Heart right ventricle (tissue), 16 donors: Measurements from ENCODE around the gene KRT82. TPM values are rescaled to one million over a fixed set of nuclear protein-coding genes. Genes with fewer than 3 reads are reported as not detected.

Experiments used
- ATAC-seq, 8 donors: fragments of 200-7000 bp; cut with Tn5 transposase; one replicate each; pipeline ENCODE4 v1.9.1; 2020; ENCODE audit warnings: mild to moderate bottlenecking in 8 of 8, moderate library complexity in 8 of 8, moderate number of reproducible peaks in 1 of 8
- DNase-seq, 2 donors: peaks; one replicate each; pipeline ENCODE4 v3.0.0-alpha.2; 2020
- H3K27ac ChIP-seq, 10 donors: fragments of 200-600 bp; sonication (generic) in 2 of 10; one replicate each; pipeline versions ENCODE4 v1.5.0 to v1.8.0; 2020 to 2022; ENCODE audit warnings: mild to moderate bottlenecking in 3 of 10
- H3K27me3 ChIP-seq, 7 donors: fragments of 200-600 bp; one replicate each; pipeline ENCODE4 v1.8.0; 2021 to 2022; ENCODE audit warnings: mild to moderate bottlenecking in 2 of 7
- H3K36me3 ChIP-seq, 9 donors: fragments of 200-600 bp; sonication (generic) in 1 of 9; one replicate each; pipeline versions ENCODE4 v1.5.0 to v1.8.0; 2020 to 2022; ENCODE audit warnings: mild to moderate bottlenecking in 2 of 9
- H3K4me1 ChIP-seq, 9 donors: fragments of 200-600 bp; sonication (generic) in 1 of 9; one replicate each; pipeline versions ENCODE4 v1.5.0 to v1.8.0; 2020 to 2022; ENCODE audit warnings: mild to moderate bottlenecking in 4 of 9
- H3K4me3 ChIP-seq, 10 donors: fragments of 200-600 bp; sonication (generic) in 2 of 10; one replicate each; pipeline versions ENCODE4 v1.5.0 to v1.8.0; 2020 to 2022; ENCODE audit warnings: mild to moderate bottlenecking in 7 of 10, moderate library complexity in 2 of 10
- H3K9me3 ChIP-seq, 11 donors: fragments of 200-600 bp in 10 of 11; sonication (generic) in 2 of 11; one replicate each; pipeline versions ENCODE4 v1.5.0 to v1.8.0; 2013 to 2022; ENCODE audit warnings: mild to moderate bottlenecking in 2 of 11, control low read depth in 1 of 11, moderate library complexity in 1 of 11
- WGBS, 2 donors: extraction: QIAGEN DNeasy Blood & Tissue Kit; methylation state at CpG; one replicate each; pipeline ENCODE4 v1.1.7; 2013; ENCODE audit warnings: inconsistent platforms in 1 of 2; 5-methylcytosine and 5-hydroxymethylcytosine counted together
- intact Hi-C, 10 donors: fragments of 100-400 bp; cut with DNase I; formaldehyde crosslinking; loops; one replicate each; pipeline versions ENCODE4 v1.11.1 to v1.14.2; 2022
- polyA plus RNA-seq, 2 donors: library from polyadenylated mRNA; stranded (reverse); fragments of 200-250 nt; gene quantifications; one replicate each; pipeline ENCODE4 v1.2.3, GENCODE V29; 2013
- total RNA-seq, 10 donors: library from RNA; stranded (reverse); fragmentation: NEBNext Ultra II Directional in 3 of 10; extraction: Animal tissue kit (Norgen Biotek cat#: 25700) in 3 of 10; gene quantifications; one replicate each; pipeline versions ENCODE4 v1.2.1 to v1.2.4, GENCODE V29; 2021 to 2023
- TF ChIP-seq, protein P1 (sequence below), 9 donors: fragments of 200-600 bp; sonication (generic) in 2 of 9; IDR thresholded peaks; one replicate each; pipeline versions ENCODE4 v1.5.0 to v1.8.0; 2021 to 2022; ENCODE audit warnings: antibody characterized with exemption in 9 of 9, mild to moderate bottlenecking in 5 of 9, moderate library complexity in 1 of 9
- donor health status: Arrhythmogenic right ventricular cardiomyopathy.
- donor health status: ischemic (EF 13 %, LVEDD 7.1; RV severe dilation, severe dysfunction).
- donor health status: healthy with polysubstance abuse.
- donor health status: DM: no; HTN: yes; CAD: no.
- donor health status: DM: no; HTN: no; CAD: no.
- donor health status: ischemic (EF 25% LVEDD 6.9; RV normal size, moderate dysfunction).
- donor health status: ischemic (EF 25% LVEDD 5.7; RV mildly dilated, moderate dysfunction).
- donor health status: healthy.
- donor health status: DM: yes; HTN: yes; CAD: no.
- donor health status: Ischemic cardiomyopathy.
- donor health status: ischemic (EF 35%, LVEDD 5.7; RV mildly dilated, moderate dysfunction).
- donor health status: nonischemic (EF 11% LVEDD 7.7; RV severe dilation, severe dysfunction).
- donor health status: DM: yes; HTN: yes; CAD: no.
- donor health status: PGD.
- donor health status: ischemic (EF 29% LVEDD 5.4; RV normal size, mild dysfunction).
- donor health status: nonischemic (EF 23%, LVEDD 6.1; RV moderate dilation, normal function).

KRT82 gene
- total and polyA plus RNA-seq, 12 donors: not detected

DNA sequence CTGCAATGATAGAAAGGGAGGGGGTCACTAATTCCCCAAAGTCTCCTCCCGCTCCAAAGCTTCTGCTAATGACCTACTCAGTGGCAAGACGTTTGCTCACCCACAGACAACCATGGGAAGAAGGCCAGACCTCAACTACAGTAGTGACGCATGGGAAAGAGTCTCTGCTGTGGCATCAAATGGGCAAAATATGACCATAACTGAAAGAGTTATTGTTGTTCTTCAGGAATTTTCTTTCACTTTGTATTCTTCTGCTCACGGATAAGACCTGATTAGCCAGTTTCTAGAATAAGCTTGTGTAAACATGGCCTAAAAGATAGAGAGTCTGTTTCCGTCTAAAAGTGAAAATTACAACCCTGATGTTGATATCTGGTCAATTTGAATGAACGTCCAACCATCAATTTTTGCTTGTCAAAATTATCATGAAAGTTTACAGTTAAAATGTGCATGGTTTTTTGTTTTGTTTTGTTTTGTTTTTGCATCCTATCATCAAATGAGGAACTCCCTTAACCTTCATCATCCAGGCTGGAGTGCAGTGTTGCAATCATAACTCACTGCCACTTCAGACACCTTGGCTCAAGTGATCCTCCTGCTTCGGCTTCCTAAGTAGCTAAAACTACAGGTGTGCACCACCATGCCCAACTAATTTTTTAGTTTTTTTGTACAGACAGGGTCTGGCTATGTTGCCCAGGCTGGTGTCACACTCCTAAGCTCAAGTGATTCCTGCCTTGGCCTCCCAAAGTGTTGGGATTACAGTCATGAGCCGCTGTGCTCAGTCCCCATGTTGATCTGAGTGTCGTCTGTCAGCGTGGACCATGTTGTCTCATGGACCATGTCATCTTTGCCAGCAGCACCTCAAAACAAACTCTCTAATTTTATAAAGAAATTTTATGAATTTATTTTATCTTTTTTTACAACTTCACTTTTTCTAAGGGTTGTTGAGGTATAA, 38.8 kb upstream of the KRT82 start:
- Histone ChIP-seq H3K27ac (no peak overlapping the region), H3K36me3 (no peaks in the 10 kb centered on the region), H3K27me3 (peaks cover 0 to 32% (median 12%) of the 10 kb centered on the region in 7 donors), H3K4me1 (peaks cover 0 to 8% (median 0%) of the 10 kb centered on the region in 9 donors), H3K4me3 (no peak overlapping the region), H3K9me3 (no peaks in the 10 kb centered on the region)
- DNase-seq: no peak
- ATAC-seq: no peak
- TF ChIP-seq, protein P1, sequence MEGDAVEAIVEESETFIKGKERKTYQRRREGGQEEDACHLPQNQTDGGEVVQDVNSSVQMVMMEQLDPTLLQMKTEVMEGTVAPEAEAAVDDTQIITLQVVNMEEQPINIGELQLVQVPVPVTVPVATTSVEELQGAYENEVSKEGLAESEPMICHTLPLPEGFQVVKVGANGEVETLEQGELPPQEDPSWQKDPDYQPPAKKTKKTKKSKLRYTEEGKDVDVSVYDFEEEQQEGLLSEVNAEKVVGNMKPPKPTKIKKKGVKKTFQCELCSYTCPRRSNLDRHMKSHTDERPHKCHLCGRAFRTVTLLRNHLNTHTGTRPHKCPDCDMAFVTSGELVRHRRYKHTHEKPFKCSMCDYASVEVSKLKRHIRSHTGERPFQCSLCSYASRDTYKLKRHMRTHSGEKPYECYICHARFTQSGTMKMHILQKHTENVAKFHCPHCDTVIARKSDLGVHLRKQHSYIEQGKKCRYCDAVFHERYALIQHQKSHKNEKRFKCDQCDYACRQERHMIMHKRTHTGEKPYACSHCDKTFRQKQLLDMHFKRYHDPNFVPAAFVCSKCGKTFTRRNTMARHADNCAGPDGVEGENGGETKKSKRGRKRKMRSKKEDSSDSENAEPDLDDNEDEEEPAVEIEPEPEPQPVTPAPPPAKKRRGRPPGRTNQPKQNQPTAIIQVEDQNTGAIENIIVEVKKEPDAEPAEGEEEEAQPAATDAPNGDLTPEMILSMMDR (IDR thresholded peaks at IDR 0.05): no peak
- intact Hi-C loops: no loop called here
- 72 to 73% methylated on average over 10 of the region's 10 CpGs for WGBS, 2 donors

DNA sequence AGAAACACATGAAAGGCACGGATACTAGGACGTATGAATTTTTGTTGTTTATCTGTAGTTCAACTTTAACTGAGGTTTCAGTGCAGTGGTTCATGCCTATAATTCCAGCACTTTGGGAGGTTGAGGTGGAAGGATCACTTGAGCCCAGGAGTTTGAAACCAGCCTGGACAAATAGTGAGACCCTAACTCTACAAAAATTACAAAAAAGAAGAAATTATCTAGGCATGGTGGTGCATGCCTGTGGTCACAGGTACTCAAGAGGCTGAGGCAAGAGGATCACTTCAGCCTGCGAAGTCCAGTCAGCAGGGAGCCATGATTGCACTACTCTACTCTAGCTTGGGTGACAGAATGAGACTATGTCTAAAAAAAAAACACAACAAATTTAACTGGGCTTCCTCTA, 37.8 kb upstream of the KRT82 start:
- intact Hi-C loops: no loop called here
- H3K4me1 ChIP-seq: peaks cover 0 to 8% (median 0%) of the 10 kb centered on the region in 9 donors
- TF ChIP-seq, protein P1 (IDR thresholded peaks at IDR 0.05): no peak
- ATAC-seq (no peak), DNase-seq (no peak)
- peaks cover 0 to 36% (median 13%) of the 10 kb centered on the region in 7 donors for H3K27me3 ChIP-seq
- no peaks in the 10 kb centered on the region for H3K9me3 ChIP-seq
- H3K36me3 ChIP-seq: no peaks in the 10 kb centered on the region
- WGBS, 2 donors: 79 to 82% methylated on average over 3 of the region's 3 CpGs
- no peak overlapping the region for H3K4me3 ChIP-seq
- no peak overlapping the region for H3K27ac ChIP-seq

DNA sequence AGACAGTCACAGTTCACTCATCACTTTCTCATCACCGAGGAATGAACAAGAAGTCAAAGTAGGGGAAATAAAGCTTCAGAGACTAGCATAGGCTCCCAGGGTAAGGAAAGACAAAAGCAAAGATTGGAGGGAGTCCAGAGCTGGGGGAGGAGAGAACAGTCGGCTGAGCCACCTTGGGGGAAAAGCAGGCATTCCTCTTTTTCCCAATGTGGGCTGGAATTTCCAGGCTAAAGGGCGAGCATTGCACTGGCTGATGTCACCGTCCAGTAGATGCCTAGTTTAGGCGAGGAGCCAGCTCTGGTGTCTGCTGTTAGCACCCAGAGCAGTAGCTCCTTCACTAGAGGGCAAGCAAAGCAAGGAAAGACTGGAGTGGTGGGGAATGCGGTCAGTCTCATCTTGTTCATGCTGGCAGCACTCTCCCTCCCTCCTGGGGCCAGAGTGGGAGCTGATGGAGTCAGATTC, 36.5 kb upstream of the KRT82 start:
- WGBS, 2 donors: 17 to 20% methylated on average over 6 of the region's 6 CpGs
- TF ChIP-seq, protein P1 (IDR thresholded peaks at IDR 0.05): peak in 1 of 9 donors; percentile 17

DNA sequence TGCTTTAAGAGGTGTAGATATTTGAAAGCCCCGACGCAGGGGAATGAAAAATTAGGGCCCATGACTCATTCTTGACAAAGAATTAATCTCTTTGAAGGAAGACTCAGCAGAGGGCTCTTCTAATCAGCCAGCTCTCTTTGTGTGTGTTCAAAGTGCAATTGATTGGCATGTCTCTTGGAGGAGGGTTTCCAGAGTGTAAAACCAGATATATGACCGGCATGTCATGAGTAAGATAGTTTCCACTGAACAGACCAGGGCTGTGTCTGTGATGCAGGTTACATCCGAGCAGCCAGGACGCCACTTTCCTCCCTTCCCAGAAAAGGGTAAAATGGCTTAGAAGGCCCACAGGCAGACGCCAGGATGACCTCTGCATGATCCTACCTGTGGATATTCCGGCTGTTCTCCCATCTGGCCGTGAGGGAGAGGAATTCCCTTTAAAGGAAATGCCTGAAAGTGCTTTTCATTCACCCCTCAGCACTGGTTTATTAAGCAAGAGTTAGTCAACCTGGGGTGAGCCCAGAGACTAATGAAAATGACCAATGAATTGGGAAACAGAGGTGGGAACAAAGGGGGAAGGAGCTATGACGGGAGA, 35.3 kb upstream of the KRT82 start:
- intact Hi-C loops: no loop called here
- ATAC-seq (no peak), DNase-seq (no peak)
- Histone ChIP-seq H3K9me3 (no peaks in the 10 kb centered on the region), H3K4me3 (no peak overlapping the region), H3K4me1 (peaks cover 0 to 11% (median 0%) of the 10 kb centered on the region in 9 donors), H3K36me3 (no peaks in the 10 kb centered on the region), H3K27ac (no peak overlapping the region), H3K27me3 (peaks cover 0 to 31% (median 18%) of the 10 kb centered on the region in 7 donors)
- 55 to 63% methylated on average over 9 of the region's 9 CpGs for WGBS, 2 donors
- TF ChIP-seq, protein P1 (IDR thresholded peaks at IDR 0.05): no peak

More for the DNA sequence above, 36.5 kb upstream of the KRT82 start:
- DNase-seq (no peak), ATAC-seq (peak in 5 of 8 donors; percentile 37 to 62 (median 47))
- Histone ChIP-seq H3K4me1 (peaks cover 0 to 8% (median 0%) of the 10 kb centered on the region in 9 donors), H3K27ac (no peak overlapping the region), H3K27me3 (peaks cover 0 to 35% (median 18%) of the 10 kb centered on the region in 7 donors), H3K9me3 (no peaks in the 10 kb centered on the region), H3K36me3 (no peaks in the 10 kb centered on the region), H3K4me3 (no peak overlapping the region)
- intact Hi-C loops: no loop called here
